Activated CD8-positive, alpha-beta T cell treated with anti-CD3 and anti-CD28 coated beads, Interleukin-2, amount 10 ng/mL, durations not matched to agents 7 days and 5 days (primary cell): ENCODE results near the gene ATOSB. TPM values are rescaled to one million over a fixed set of nuclear protein-coding genes. Genes with fewer than 3 reads are reported as not detected.
A peak's percentile ranks its signal among the peaks of the same experiment; 100 is the strongest.

Source experiments
- ATAC-seq: fragments of 150-1000 bp; cut with Tn5 transposase; one replicate; pipeline ENCODE4 v1.10.0; 2021; ENCODE audit warnings: moderate library complexity
- CTCF ChIA-PET: fragments of 350-600 bp; sonication (Branson Sonifier 250); formaldehyde crosslinking; loops from one replicate; lab custom pipeline; 2021; ENCODE audit warnings: antibody characterized with exemption; lab: Charles Lee
- POLR2A ChIA-PET: fragments of 350-600 bp; sonication (Branson Sonifier 250); formaldehyde crosslinking; loops from one replicate; lab custom pipeline; 2021; ENCODE audit warnings: antibody characterized with exemption; lab: Charles Lee
- DNase-seq: peaks from one replicate; pipeline ENCODE4 v3.0.0-alpha.2; 2020
- H3K27ac Mint-ChIP-seq: one replicate; pipeline ENCODE4 v1.8.0; 2021; ENCODE audit warnings: mild to moderate bottlenecking, mixed read lengths
- H3K27me3 Mint-ChIP-seq: one replicate; pipeline ENCODE4 v1.8.0; 2021; ENCODE audit warnings: low read depth, mixed read lengths
- H3K36me3 Mint-ChIP-seq: one replicate; pipeline ENCODE4 v1.8.0; 2021; ENCODE audit warnings: low read depth, mixed read lengths
- H3K4me1 Mint-ChIP-seq: one replicate; pipeline ENCODE4 v1.8.0; 2021; ENCODE audit warnings: low read depth, mixed read lengths
- H3K4me3 Mint-ChIP-seq: one replicate; pipeline ENCODE4 v1.8.0; 2021; ENCODE audit warnings: mild to moderate bottlenecking, mixed read lengths
- H3K9me3 Mint-ChIP-seq: one replicate; pipeline ENCODE4 v1.8.0; 2022; ENCODE audit warnings: mixed read lengths; ENCODE audit not compliant: insufficient read depth
- total RNA-seq, 2 experiments: library from RNA; stranded (reverse); gene quantifications; one replicate each; pipeline ENCODE4 v1.2.3, GENCODE V29; 2021

The ATOSB gene
- total RNA-seq, 2 experiments from 2014 or later = 14.5 to 17.0 TPM

DNA sequence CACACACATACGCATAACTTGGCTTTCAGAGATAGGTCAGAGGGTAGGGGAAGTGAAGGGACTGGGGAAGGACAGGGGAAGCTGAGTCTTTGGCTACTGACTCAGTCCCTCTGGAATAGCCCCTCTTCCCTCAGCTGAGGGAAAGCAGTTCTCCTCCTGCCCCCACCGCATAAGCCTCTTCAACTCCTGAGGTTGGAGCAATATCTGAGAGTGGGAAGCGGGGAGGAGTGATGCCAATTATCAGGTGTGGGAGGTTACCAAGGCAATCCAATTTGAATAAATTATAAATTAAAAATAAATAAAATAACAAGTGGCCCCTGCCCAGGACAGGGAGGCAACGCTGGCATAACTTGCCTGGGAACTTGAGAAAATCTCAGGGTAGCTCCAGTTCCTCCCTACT, 11.1 kb downstream of the ATOSB start:
- no peak overlapping the region for H3K4me3 Mint-ChIP-seq
- no peak overlapping the region for H3K27ac Mint-ChIP-seq
- no peak for ATAC-seq
- DNase-seq = no peak
- peaks cover 37% of the 10 kb centered on the region for H3K36me3 Mint-ChIP-seq
- CTCF ChIA-PET = interaction anchor here (0.5 to 2.9 kb wide), 5 partner anchors 11 to 591 kb away, joined by 3 to 11 read pairs (median 8); partner anchors contain the start of genes ATOSB and FANCG
- H3K9me3 Mint-ChIP-seq = no peaks in the 10 kb centered on the region
- H3K27me3 Mint-ChIP-seq = no peaks in the 10 kb centered on the region
- H3K4me1 Mint-ChIP-seq = peaks cover 43% of the 10 kb centered on the region
- POLR2A ChIA-PET = interaction anchor here (3.0 to 3.1 kb wide), 2 partner anchors 10 to 25 kb away, joined by 20 to 33 read pairs; partner anchors contain the start of genes ATOSB and FANCG

GRCh38 chr9:35103660-35104191, 11.9 kb downstream of the ATOSB start:
- peak overlapping the region; percentile 96 for H3K27ac Mint-ChIP-seq

GRCh38 chr9:35102769-35103659, 12.6 kb downstream of the ATOSB start, which contains the start of gene STOML2:
TSS of gene STOML2 (minus strand) at chr9:35103131. CDS start at chr9:35103094, 37 bp downstream.
- no peaks in the 10 kb centered on the region for H3K27me3 Mint-ChIP-seq
- H3K4me3 Mint-ChIP-seq = peak within 1 kb of the TSS; percentile 97
- H3K27ac Mint-ChIP-seq = peak within 1 kb of the TSS; percentile 96
- peaks cover 43% of the 10 kb centered on the region for H3K36me3 Mint-ChIP-seq
- DNase-seq = peak; percentile 96
- H3K4me1 Mint-ChIP-seq = peaks cover 40% of the 10 kb centered on the region
- CTCF ChIA-PET = interaction anchor here (0.7 to 2.9 kb wide), 12 partner anchors 8 to 593 kb away, joined by 3 to 11 read pairs (median 5); partner anchors contain the start of genes ATOSB, FANCG and VCP
- peak; percentile 93 for ATAC-seq
- POLR2A ChIA-PET = interaction anchor here (0.7 to 3.1 kb wide), 8 partner anchors 9 to 555 kb away, joined by 3 to 33 read pairs (median 10); partner anchors contain the start of genes ATOSB, CCDC107, FANCG and RMRP
- no peaks in the 10 kb centered on the region for H3K9me3 Mint-ChIP-seq

More at GRCh38 chr9:35103660-35104191, 11.9 kb downstream of the ATOSB start:
- ChIA-PET POLR2A (interaction anchor here (0.7 to 3.1 kb wide), 8 partner anchors 8 to 554 kb away, joined by 3 to 33 read pairs (median 10); partner anchors contain the start of genes ATOSB, CCDC107, FANCG and RMRP), CTCF (interaction anchor here (1.0 to 2.9 kb wide), 10 partner anchors 9 to 593 kb away, joined by 3 to 11 read pairs (median 6); partner anchors contain the start of genes ATOSB, FANCG and VCP)
- DNase-seq = no peak
- Mint-ChIP-seq H3K9me3 (no peaks in the 10 kb centered on the region), H3K36me3 (peaks cover 42% of the 10 kb centered on the region), H3K4me3 (peak overlapping the region; percentile 97), H3K4me1 (peaks cover 40% of the 10 kb centered on the region), H3K27me3 (no peaks in the 10 kb centered on the region)
- ATAC-seq = peak; percentile 29

DNA sequence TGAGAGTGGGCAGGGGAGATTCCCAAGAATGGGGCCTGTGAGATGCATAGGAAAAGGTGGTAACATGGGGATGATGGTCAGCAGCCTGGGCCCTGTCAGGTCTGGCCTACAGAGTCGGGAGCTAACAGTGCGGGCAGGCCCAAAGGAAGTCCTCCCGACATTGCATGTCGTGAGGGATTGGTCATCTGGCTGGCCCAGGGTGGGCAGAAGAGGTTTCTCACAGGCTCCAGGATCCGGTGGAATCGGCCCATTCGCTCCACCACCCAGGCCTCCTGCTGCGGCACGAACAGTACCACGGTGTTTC, 13.2 kb downstream of the ATOSB start:
- Mint-ChIP-seq H3K27me3 (no peaks in the 10 kb centered on the region), H3K36me3 (peaks cover 41% of the 10 kb centered on the region), H3K27ac (peak overlapping the region; percentile 96), H3K9me3 (no peaks in the 10 kb centered on the region), H3K4me1 (peaks cover 40% of the 10 kb centered on the region), H3K4me3 (peak overlapping the region; percentile 97)
- CTCF ChIA-PET = interaction anchor here (0.7 to 2.9 kb wide), 9 partner anchors 8 to 594 kb away, joined by 3 to 11 read pairs (median 4); partner anchors contain the start of gene FANCG
- POLR2A ChIA-PET = interaction anchor here (1.3 to 3.1 kb wide), 5 partner anchors 9 to 31 kb away, joined by 5 to 33 read pairs (median 20); partner anchors contain the start of genes ATOSB, FANCG and VCP
- ATAC-seq (peak; percentile 32), DNase-seq (peak; percentile 35)

DNA sequence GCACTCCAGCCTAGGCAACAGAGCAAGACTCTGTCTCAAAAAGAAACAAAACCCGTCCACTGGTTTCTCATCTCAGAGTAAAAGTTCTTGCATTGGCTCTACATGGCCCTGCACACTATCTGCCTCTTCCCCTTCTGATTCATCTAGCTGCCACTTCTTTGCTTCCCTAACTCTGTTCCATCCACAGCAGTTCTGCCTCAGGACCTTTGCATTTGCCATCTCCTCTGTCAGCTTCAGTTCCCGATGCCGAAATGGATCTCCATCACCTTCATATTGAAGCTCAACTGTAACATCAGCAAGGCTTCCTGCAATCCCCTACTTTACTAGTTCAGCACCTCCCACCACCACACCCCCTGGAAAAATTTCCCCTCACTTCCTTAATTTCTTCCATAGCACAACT, 18.1 kb downstream of the ATOSB start:
- CTCF ChIA-PET = interaction anchor here (0.6 to 7.9 kb wide), 10 partner anchors 14 to 1049 kb away, joined by 3 to 111 read pairs (median 8); partner anchors contain the start of genes ATOSB, FANCG, UBAP2 and VCP
- Mint-ChIP-seq H3K4me1 (peaks cover 55% of the 10 kb centered on the region), H3K36me3 (peaks cover 42% of the 10 kb centered on the region), H3K9me3 (no peaks in the 10 kb centered on the region), H3K27me3 (no peaks in the 10 kb centered on the region), H3K4me3 (no peak overlapping the region), H3K27ac (peak overlapping the region; percentile 17)
- no peak for DNase-seq
- POLR2A ChIA-PET = interaction anchor here (1.1 to 8.4 kb wide), 5 partner anchors 16 to 198 kb away, joined by 3 to 94 read pairs (median 6); partner anchors contain the start of genes FANCG and VCP
- ATAC-seq = no peak

GRCh38 chr9:35096035-35096849, 19.4 kb downstream of the ATOSB start, which contains the start of gene PIGO:
TSS of gene PIGO (minus strand) at chr9:35096591. CDS start at chr9:35095565, 1,026 bp downstream.
- Mint-ChIP-seq H3K36me3 (peaks cover 38% of the 10 kb centered on the region), H3K27ac (peak within 1 kb of the TSS; percentile 92), H3K27me3 (no peaks in the 10 kb centered on the region), H3K9me3 (no peaks in the 10 kb centered on the region), H3K4me3 (peak within 1 kb of the TSS; percentile 85), H3K4me1 (peaks cover 44% of the 10 kb centered on the region)
- POLR2A ChIA-PET = interaction anchor here (0.6 to 8.4 kb wide), 8 partner anchors 13 to 442 kb away, joined by 3 to 94 read pairs (median 4); partner anchors contain the start of genes ATOSB, FANCG and VCP
- ATAC-seq (peak; percentile 92), DNase-seq (peak; percentile 91)
- CTCF ChIA-PET = interaction anchor here (0.8 to 7.9 kb wide), 19 partner anchors 8 to 412 kb away, joined by 3 to 111 read pairs (median 4); partner anchors contain the start of genes ATOSB, FANCG and VCP

- Mint-ChIP-seq H3K27ac (no peak overlapping the region), H3K36me3 (peaks cover 47% of the 10 kb centered on the region), H3K27me3 (no peaks in the 10 kb centered on the region), H3K4me1 (peaks cover 21% of the 10 kb centered on the region), H3K9me3 (no peaks in the 10 kb centered on the region), H3K4me3 (no peak overlapping the region)
- ChIA-PET CTCF (interaction anchor here (2.2 to 7.9 kb wide), 2 partner anchors 12 to 20 kb away, joined by 9 to 111 read pairs; partner anchors contain the start of genes FANCG and VCP), POLR2A (interaction anchor here (8.4 kb wide), 1 partner anchor 13 kb away, joined by 94 read pairs; the partner anchor contains the start of gene FANCG)
- ATAC-seq (no peak), DNase-seq (no peak)
Measured at GRCh38 chr9:35091536-35091935, 24.1 kb downstream of the ATOSB start.

- DNase-seq = no peak
- POLR2A ChIA-PET = no interaction called here
- Mint-ChIP-seq H3K4me1 (peaks cover 4% of the 10 kb centered on the region), H3K36me3 (peaks cover 44% of the 10 kb centered on the region), H3K9me3 (no peaks in the 10 kb centered on the region), H3K27ac (no peak overlapping the region), H3K4me3 (no peak overlapping the region), H3K27me3 (no peaks in the 10 kb centered on the region)
- no peak for ATAC-seq
- CTCF ChIA-PET = no interaction called here
Measured at GRCh38 chr9:35089434-35089833, 26.2 kb downstream of the ATOSB start.

- H3K27ac Mint-ChIP-seq = no peak overlapping the region
- CTCF ChIA-PET = interaction anchor here (0.8 kb wide), 1 partner anchor 11 kb away, joined by 3 read pairs; the partner anchor contains the start of gene PIGO
- POLR2A ChIA-PET = no interaction called here
- peaks cover 19% of the 10 kb centered on the region for H3K36me3 Mint-ChIP-seq
- ATAC-seq (no peak), DNase-seq (no peak)
- no peaks in the 10 kb centered on the region for H3K27me3 Mint-ChIP-seq
- H3K4me3 Mint-ChIP-seq = no peak overlapping the region
- H3K4me1 Mint-ChIP-seq = peaks cover 3% of the 10 kb centered on the region
- H3K9me3 Mint-ChIP-seq = no peaks in the 10 kb centered on the region
Measured at GRCh38 chr9:35085078-35085477, 30.6 kb downstream of the ATOSB start.
